ENCODE measurements around the gene EFCAB9.

The EFCAB9 gene

DNA sequence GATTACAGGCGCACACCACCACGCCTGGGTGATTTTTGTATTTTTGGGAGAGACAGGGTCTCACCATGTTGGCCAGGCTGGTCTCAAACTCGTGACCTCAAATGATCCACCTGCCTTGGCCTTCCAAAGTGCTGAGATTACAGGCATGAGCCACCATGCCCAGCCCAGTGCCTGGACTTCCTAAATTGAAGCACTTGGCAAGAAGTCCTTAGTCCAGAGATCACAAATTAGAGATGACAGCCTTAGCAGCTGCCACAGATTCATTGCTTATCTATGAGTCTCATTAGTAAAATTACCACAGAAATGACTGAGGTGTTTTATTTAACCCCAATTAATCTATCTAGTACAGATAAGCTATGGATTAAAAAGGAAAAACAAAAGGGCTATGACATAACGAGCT lies 19.2 kb downstream of the EFCAB9 start:
- H3K4me3 ChIP-seq (ENCODE audit: control insufficient read depth, low read depth, low read length), result no peak overlapping the region
- no peak for DNase-seq (ENCODE audit: low read depth)
- no peak for TF ChIP-seq CTCF (IDR thresholded peaks at IDR 0.05; ENCODE audit: control insufficient read depth, insufficient read depth, low read depth, low read length, missing control alignments)

- DNase-seq (ENCODE audit: low read depth), result no peak
- no peak overlapping the region for H3K4me3 ChIP-seq (ENCODE audit: control insufficient read depth, low read depth, low read length)
- TF ChIP-seq CTCF (IDR thresholded peaks at IDR 0.05; ENCODE audit: control insufficient read depth, insufficient read depth, low read depth, low read length, missing control alignments), result no peak
These were observed 22.4 kb downstream of the EFCAB9 start for GRCh38 chr5:172216345-172216744.

DNA sequence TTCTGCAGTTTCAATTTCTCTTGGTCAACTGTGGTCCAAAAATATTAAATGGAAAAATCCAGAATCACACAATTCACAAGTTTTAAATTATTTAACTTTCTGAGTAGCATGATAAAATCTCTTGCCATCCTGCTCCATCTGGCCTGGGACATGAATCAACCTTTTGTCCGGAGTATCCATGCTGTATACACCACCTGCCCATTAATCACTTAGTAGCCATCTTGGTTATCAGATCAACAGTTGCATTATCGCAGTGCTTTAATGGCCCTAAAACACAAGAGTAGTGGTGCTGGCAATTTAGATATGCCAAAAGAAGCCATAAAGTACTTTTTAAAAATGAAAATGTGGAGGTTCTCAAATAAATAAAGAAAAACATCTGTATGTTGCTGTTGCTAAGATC lies 25.3 kb downstream of the EFCAB9 start:
- no peak for DNase-seq (ENCODE audit: low read depth)
- no peak for TF ChIP-seq CTCF (IDR thresholded peaks at IDR 0.05; ENCODE audit: control insufficient read depth, insufficient read depth, low read depth, low read length, missing control alignments)

GRCh38 chr5:172223901-172224873 lies 30.2 kb downstream of the EFCAB9 start:
- no peak for TF ChIP-seq CTCF (IDR thresholded peaks at IDR 0.05; ENCODE audit: control insufficient read depth, insufficient read depth, low read depth, low read length, missing control alignments)
- DNase-seq (ENCODE audit: low read depth), result no peak
- no peak overlapping the region for H3K4me3 ChIP-seq (ENCODE audit: control insufficient read depth, low read depth, low read length)

More for the DNA sequence above, 25.3 kb downstream of the EFCAB9 start:
- H3K4me3 ChIP-seq (ENCODE audit: control insufficient read depth, low read depth, low read length), result no peak overlapping the region

GRCh38 chr5:172224996-172225395 lies 31.0 kb downstream of the EFCAB9 start:
- no peak overlapping the region for H3K4me3 ChIP-seq (ENCODE audit: control insufficient read depth, low read depth, low read length)
- DNase-seq (ENCODE audit: low read depth), result no peak
- TF ChIP-seq CTCF (IDR thresholded peaks at IDR 0.05; ENCODE audit: control insufficient read depth, insufficient read depth, low read depth, low read length, missing control alignments), result no peak

GRCh38 chr5:172229904-172230303 lies 35.9 kb downstream of the EFCAB9 start:
- H3K4me3 ChIP-seq (ENCODE audit: control insufficient read depth, low read depth, low read length), result no peak overlapping the region
- TF ChIP-seq CTCF (IDR thresholded peaks at IDR 0.05; ENCODE audit: control insufficient read depth, insufficient read depth, low read depth, low read length, missing control alignments), result no peak
- no peak for DNase-seq (ENCODE audit: low read depth)

Measured in AG09309 (cell line).